Testis (tissue), 2 donors: Measurements from ENCODE around the gene NTF3.

ENCODE experiments used
- CTCF ChIP-seq, 3 experiments: fragments of 450-650 bp in 2 of 3; fragments of 200-600 bp in 1 of 3; sonication (generic) in 1 of 3; IDR thresholded peaks; one replicate each; pipeline ENCODE4 v1.5.1; 2016 to 2019; ENCODE audit warnings: antibody characterized with exemption in 3 of 3, mild to moderate bottlenecking in 2 of 3, moderate library complexity in 1 of 3
- POLR2A ChIP-seq: fragments of 450-650 bp; IDR thresholded peaks from one replicate; pipeline ENCODE4 v1.6.1; 2017; ENCODE audit warnings: antibody characterized with exemption, mild to moderate bottlenecking, moderate library complexity

- TF ChIP-seq CTCF (IDR thresholded peaks at IDR 0.05): no peak
- TF ChIP-seq POLR2A: no peak
Observed at GRCh38 chr12:5470703-5471102, 38.8 kb downstream of the NTF3 start.
